SK-N-SH (cell line): ENCODE results near the gene TRIM29. TPM values are rescaled to one million over a fixed set of nuclear protein-coding genes. Genes with fewer than 3 reads are reported as not detected.
A peak's percentile ranks its signal among the peaks of the same experiment; 100 is the strongest.

Experiments used
- CTCF ChIA-PET: fragments of 300-600, 350-600 bp; formaldehyde crosslinking; extraction: SDS; loops from one replicate; lab custom pipeline; 2021; lab: Yijun Ruan, JAX
- POLR2A ChIA-PET: fragments of 350-600 bp; sonication (Branson Sonifier 250); formaldehyde crosslinking; extraction: SDS; loops from one replicate; lab custom pipeline; 2020; ENCODE audit warnings: antibody characterized with exemption, inconsistent platforms; lab: Yijun Ruan, JAX
- DNase-seq: peaks from one replicate; pipeline ENCODE4 v3.0.0; 2012
- H2AFZ ChIP-seq: fragments of 200-600 bp; sonication (generic); 2 replicates; pipeline ENCODE4 v1.8.1; 2016; ENCODE audit warnings: antibody characterized with exemption, mild to moderate bottlenecking, low read depth
- H3F3A ChIP-seq: fragments of 200-600 bp; sonication (generic); replicated peaks from 2 replicates; pipeline ENCODE3; 2016; ENCODE audit warnings: antibody characterized with exemption, mild to moderate bottlenecking; ENCODE audit not compliant: insufficient read depth
- H3K27ac ChIP-seq, 2 experiments: fragments of 200-500 bp in 1 of 2; fragments of 200-600 bp in 1 of 2; sonication (Bioruptor generic) in 1 of 2; sonication (generic), shearing (Covaris generic) in 1 of 2; 2 replicates each; pipeline versions ENCODE4 v1.5.1 to v1.6.1; 2014 to 2016; ENCODE audit warnings: low read depth in 2 of 2, inconsistent platforms in 1 of 2, low read length in 1 of 2, mild to moderate bottlenecking in 1 of 2, mixed read lengths in 1 of 2
- H3K27me3 ChIP-seq: fragments of 200-600 bp; sonication (generic), shearing (Covaris generic); 2 replicates; pipeline ENCODE4 v1.6.1; 2016; ENCODE audit warnings: mixed run types; ENCODE audit not compliant: insufficient read depth
- H3K36me3 ChIP-seq, 2 experiments: fragments of 200-500 bp in 1 of 2; fragments of 200-600 bp in 1 of 2; sonication (Bioruptor generic) in 1 of 2; sonication (generic) in 1 of 2; replicated peaks in 1 of 2; 2 replicates each; pipeline versions ENCODE3 to v1.5.1; 2014 to 2016; ENCODE audit warnings: low read length in 1 of 2, mild to moderate bottlenecking in 1 of 2; ENCODE audit not compliant: insufficient read depth in 2 of 2, control insufficient read depth in 1 of 2
- H3K4me1 ChIP-seq, 2 experiments: fragments of 200-500 bp in 1 of 2; fragments of 200-600 bp in 1 of 2; sonication (Bioruptor generic) in 1 of 2; sonication (generic), shearing (Covaris generic) in 1 of 2; 2 replicates each; pipeline versions ENCODE4 v1.5.1 to v1.6.1; 2014 to 2016; ENCODE audit warnings: low read depth in 1 of 2, low read length in 1 of 2, mixed run types in 1 of 2; ENCODE audit not compliant: insufficient read depth in 2 of 2, control insufficient read depth in 1 of 2
- H3K4me2 ChIP-seq: fragments of 200-600 bp; sonication (generic), shearing (Covaris generic); 2 replicates; pipeline ENCODE4 v1.6.1; 2017; ENCODE audit warnings: mixed run types
- H3K4me3 ChIP-seq, 2 experiments: fragments of 200-500 bp in 1 of 2; fragments of 200-600 bp in 1 of 2; sonication (Bioruptor generic) in 1 of 2; sonication (generic), shearing (Covaris generic) in 1 of 2; 2 replicates each; pipeline versions ENCODE4 v1.5.1 to v1.8.1; 2014 to 2016; ENCODE audit warnings: low read depth in 2 of 2, inconsistent platforms in 1 of 2, low read length in 1 of 2, mild to moderate bottlenecking in 1 of 2, mixed read lengths in 1 of 2, moderate library complexity in 1 of 2
- H3K79me2 ChIP-seq: fragments of 200-600 bp; sonication (generic); 2 replicates; pipeline ENCODE4 v1.8.1; 2017; ENCODE audit warnings: mild to moderate bottlenecking; ENCODE audit not compliant: insufficient read depth
- H3K9ac ChIP-seq: fragments of 200-600 bp; sonication (generic); 2 replicates; pipeline ENCODE4 v1.6.1; 2017; ENCODE audit warnings: mixed run types
- H3K9me2 ChIP-seq: fragments of 200-600 bp; sonication (generic); 2 replicates; pipeline ENCODE4 v1.6.1; 2017; ENCODE audit warnings: mixed run types
- H3K9me3 ChIP-seq: fragments of 200-600 bp; sonication (generic); 2 replicates; pipeline ENCODE4 v1.6.1; 2017; ENCODE audit warnings: mixed run types, mild to moderate bottlenecking, moderate library complexity
- H4K20me1 ChIP-seq: fragments of 200-600 bp; sonication (generic); 2 replicates; pipeline ENCODE4 v1.6.1; 2017; ENCODE audit warnings: mild to moderate bottlenecking, mixed run types; ENCODE audit not compliant: insufficient read depth
- ELF1 ChIP-seq: IDR thresholded peaks from 2 replicates; pipeline ENCODE4 v1.4.0; 2012
- EZH2phosphoT487 ChIP-seq: fragments of 200-600 bp; sonication (generic); IDR thresholded peaks from 2 replicates; pipeline ENCODE4 v1.6.1; 2017; ENCODE audit warnings: low read depth, mixed run types, mild to moderate bottlenecking, antibody characterized with exemption, moderate library complexity, borderline replicate concordance
- FOSL2 ChIP-seq: IDR thresholded peaks from 2 replicates; pipeline ENCODE4 v1.4.0; 2012; ENCODE audit warnings: low read depth, mild to moderate bottlenecking, moderate library complexity, borderline replicate concordance
- FOXJ3 ChIP-seq: sonication (generic); formaldehyde crosslinking; IDR thresholded peaks from 2 replicates; pipeline ENCODE4 v1.5.1; 2020; ENCODE audit warnings: mild to moderate bottlenecking, missing genetic modification reagents
- FOXM1 ChIP-seq: IDR thresholded peaks from 2 replicates; pipeline ENCODE4 v1.4.0; 2012; ENCODE audit warnings: low read depth, mild to moderate bottlenecking
- GABPA ChIP-seq: IDR thresholded peaks from 2 replicates; pipeline ENCODE4 v1.4.0; 2012; ENCODE audit warnings: low read depth, mild to moderate bottlenecking
- GATA2 ChIP-seq: sonication (generic); formaldehyde crosslinking; IDR thresholded peaks from 2 replicates; pipeline ENCODE4 v1.5.0; 2020; ENCODE audit warnings: mild to moderate bottlenecking, missing genetic modification reagents
- MXI1 ChIP-seq: IDR thresholded peaks from 2 replicates; pipeline ENCODE4 v1.6.1; 2012; ENCODE audit warnings: mild to moderate bottlenecking, low read depth, low read length, improper control_type of control experiment
- NFIC ChIP-seq: IDR thresholded peaks from 2 replicates; pipeline ENCODE4 v1.4.0; 2012; ENCODE audit warnings: borderline replicate concordance
- NRF1 ChIP-seq: IDR thresholded peaks from 2 replicates; pipeline ENCODE4 v1.6.1; 2012; ENCODE audit warnings: low read depth, mild to moderate bottlenecking, low read length
- RCOR1 ChIP-seq: fragments of 150-350 bp; IDR thresholded peaks from 2 replicates; pipeline ENCODE4 v1.6.1; 2017; ENCODE audit warnings: antibody characterized with exemption, low read length
- SIN3A ChIP-seq: IDR thresholded peaks from 2 replicates; pipeline ENCODE4 v1.6.1; 2012; ENCODE audit warnings: low read depth, mild to moderate bottlenecking, low read length, moderate library complexity, borderline replicate concordance
- TEAD4 ChIP-seq: IDR thresholded peaks from 2 replicates; pipeline ENCODE4 v1.4.0; 2012; ENCODE audit warnings: mild to moderate bottlenecking, borderline replicate concordance; ENCODE audit not compliant: insufficient read depth
- YY1 ChIP-seq: IDR thresholded peaks from 2 replicates; pipeline ENCODE4 v1.4.0; 2012; ENCODE audit warnings: low read depth, mild to moderate bottlenecking
- WGBS: methylation state at CpG from one replicate; pipeline ENCODE4 v1.1.6; 2017; ENCODE audit warnings: low lambda C conversion rate; 5-methylcytosine and 5-hydroxymethylcytosine counted together
- polyA plus RNA-seq, 3 experiments: library from polyadenylated mRNA; depleted of rRNA; stranded (reverse); fragments of >200 nt; gene quantifications; 2 replicates each; pipeline ENCODE4 v1.2.3, GENCODE V29; 2012
- TF ChIP-seq, protein P1 (sequence below): IDR thresholded peaks from 2 replicates; pipeline ENCODE4 v1.6.1; 2012; ENCODE audit warnings: mild to moderate bottlenecking, low read depth, low read length, moderate library complexity
- TF ChIP-seq, protein P2 (sequence below): IDR thresholded peaks from 2 replicates; pipeline ENCODE4 v1.4.0; 2012; ENCODE audit warnings: low read depth

TRIM29 gene
- polyA plus RNA-seq, 1 of the 3 experiments (the other 2 are of a cell fraction) = 0.03 TPM

DNA sequence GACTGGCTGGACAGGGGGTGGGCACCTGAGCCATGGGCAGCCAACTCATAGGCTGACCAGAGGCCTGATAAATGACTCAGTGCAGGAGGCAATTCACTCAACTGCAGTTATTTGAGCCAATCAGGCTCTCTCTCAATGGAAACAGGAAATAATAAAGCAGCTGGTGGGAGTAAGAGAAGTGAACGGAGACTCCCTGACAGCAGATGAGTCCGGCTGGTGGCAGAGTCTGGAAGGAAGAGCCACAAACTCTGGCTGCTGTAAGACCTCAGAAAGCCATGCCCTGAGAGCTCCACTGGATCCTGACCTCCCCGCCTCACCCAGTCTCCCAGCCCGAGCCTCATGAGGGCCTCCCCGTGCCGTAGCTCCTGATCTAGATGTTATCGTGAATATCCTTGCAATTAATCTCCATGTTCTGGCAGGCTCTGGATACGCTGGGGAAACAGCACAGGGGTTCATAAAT lies 69.8 kb downstream of the TRIM29 start (continued):
- TF ChIP-seq, protein P1, sequence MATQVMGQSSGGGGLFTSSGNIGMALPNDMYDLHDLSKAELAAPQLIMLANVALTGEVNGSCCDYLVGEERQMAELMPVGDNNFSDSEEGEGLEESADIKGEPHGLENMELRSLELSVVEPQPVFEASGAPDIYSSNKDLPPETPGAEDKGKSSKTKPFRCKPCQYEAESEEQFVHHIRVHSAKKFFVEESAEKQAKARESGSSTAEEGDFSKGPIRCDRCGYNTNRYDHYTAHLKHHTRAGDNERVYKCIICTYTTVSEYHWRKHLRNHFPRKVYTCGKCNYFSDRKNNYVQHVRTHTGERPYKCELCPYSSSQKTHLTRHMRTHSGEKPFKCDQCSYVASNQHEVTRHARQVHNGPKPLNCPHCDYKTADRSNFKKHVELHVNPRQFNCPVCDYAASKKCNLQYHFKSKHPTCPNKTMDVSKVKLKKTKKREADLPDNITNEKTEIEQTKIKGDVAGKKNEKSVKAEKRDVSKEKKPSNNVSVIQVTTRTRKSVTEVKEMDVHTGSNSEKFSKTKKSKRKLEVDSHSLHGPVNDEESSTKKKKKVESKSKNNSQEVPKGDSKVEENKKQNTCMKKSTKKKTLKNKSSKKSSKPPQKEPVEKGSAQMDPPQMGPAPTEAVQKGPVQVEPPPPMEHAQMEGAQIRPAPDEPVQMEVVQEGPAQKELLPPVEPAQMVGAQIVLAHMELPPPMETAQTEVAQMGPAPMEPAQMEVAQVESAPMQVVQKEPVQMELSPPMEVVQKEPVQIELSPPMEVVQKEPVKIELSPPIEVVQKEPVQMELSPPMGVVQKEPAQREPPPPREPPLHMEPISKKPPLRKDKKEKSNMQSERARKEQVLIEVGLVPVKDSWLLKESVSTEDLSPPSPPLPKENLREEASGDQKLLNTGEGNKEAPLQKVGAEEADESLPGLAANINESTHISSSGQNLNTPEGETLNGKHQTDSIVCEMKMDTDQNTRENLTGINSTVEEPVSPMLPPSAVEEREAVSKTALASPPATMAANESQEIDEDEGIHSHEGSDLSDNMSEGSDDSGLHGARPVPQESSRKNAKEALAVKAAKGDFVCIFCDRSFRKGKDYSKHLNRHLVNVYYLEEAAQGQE = no peak
- TF ChIP-seq NFIC = no peak

DNA sequence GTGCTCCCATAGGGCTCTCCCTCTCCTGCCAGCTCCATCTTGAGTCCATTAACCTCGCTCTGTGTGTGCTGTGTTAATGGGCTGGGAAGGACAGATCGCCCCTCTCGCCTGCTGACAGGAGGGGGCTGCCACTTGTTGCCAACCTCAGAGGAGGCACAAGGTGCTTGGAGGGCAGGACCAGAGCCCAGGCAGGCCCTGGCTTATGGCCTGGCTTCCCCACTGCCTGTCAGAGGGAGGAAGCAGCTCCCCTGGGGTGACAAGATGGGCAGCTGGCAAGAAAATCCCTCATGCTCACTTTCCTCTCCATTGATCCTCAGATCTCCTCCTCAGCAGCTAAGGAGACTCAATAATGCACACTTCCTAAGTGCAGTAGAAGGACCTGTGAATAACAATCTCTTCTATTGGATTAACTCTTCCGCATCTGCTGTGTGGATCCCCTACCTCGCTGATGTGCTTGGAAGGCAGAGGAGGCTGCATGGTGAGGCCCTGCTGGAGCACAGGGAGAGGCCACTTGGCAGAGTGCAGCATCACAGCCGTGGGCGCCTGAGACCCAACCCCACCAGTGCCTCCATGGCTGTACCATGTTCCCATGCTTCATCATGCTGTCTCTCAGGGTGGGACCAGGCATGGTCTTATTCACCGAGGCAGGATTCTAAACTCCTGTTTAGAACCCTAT lies 70.3 kb downstream of the TRIM29 start:
- Histone ChIP-seq H3K4me1 (peaks cover 0 to 26% of the 10 kb centered on the region in 2 experiments; a peak in 2 of 4 replicates), H3K9me3 (no peaks in the 10 kb centered on the region), H3K4me3 (no peak overlapping the region), H3F3A (no peaks in the 10 kb centered on the region), H3K4me2 (peak overlapping the region; percentile 69; the same call in 1 of the 2 replicates), H3K36me3 (no peaks in the 10 kb centered on the region), H3K9ac (no peak overlapping the region), H3K79me2 (no peaks in the 10 kb centered on the region), H3K27me3 (0 out of 2 replicates have a peak, but pooled peaks cover 6% of the 10 kb centered on the region), H3K27ac (peak overlapping the region in 1 of 2 experiments; percentile 76; a peak in 2 of 4 replicates), H4K20me1 (no peaks in the 10 kb centered on the region), H3K9me2 (no peaks in the 10 kb centered on the region), H2AFZ (peak overlapping the region; percentile 78; the same call in 1 of the 2 replicates)
- no peak for DNase-seq
- ChIA-PET POLR2A (interaction anchor here (1.1 kb wide), 1 partner anchor 339 kb away, joined by 3 read pairs; the partner anchor contains the start of gene NECTIN1), CTCF (interaction anchor here (1.1 to 2.6 kb wide), 4 partner anchors 40 to 357 kb away, joined by 3 to 11 read pairs (median 6); no protein-coding TSS in a partner anchor)
- no peak for TF ChIP-seq FOXJ3 (CRISPR knock-in tag)
- TF ChIP-seq FOSL2 = no peak
- TF ChIP-seq ELF1 = no peak
- no peak for TF ChIP-seq GABPA
- no peak for TF ChIP-seq FOXM1
- TF ChIP-seq, protein P1 = no peak
- no peak for TF ChIP-seq GATA2
- no peak for TF ChIP-seq EZH2phosphoT487
- TF ChIP-seq, protein P2, sequence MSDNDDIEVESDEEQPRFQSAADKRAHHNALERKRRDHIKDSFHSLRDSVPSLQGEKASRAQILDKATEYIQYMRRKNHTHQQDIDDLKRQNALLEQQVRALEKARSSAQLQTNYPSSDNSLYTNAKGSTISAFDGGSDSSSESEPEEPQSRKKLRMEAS = no peak
- no peak for TF ChIP-seq MXI1
- no peak for TF ChIP-seq YY1
- no peak for TF ChIP-seq SIN3A
- TF ChIP-seq NRF1 = no peak
- no peak for TF ChIP-seq RCOR1
- TF ChIP-seq TEAD4 = no peak
- WGBS = 51% methylated on average over 6 of the region's 8 CpGs
